HEK293 (cell line): Measurements from ENCODE around the gene MS4A18.

Source experiments
- CTCF ChIA-PET: fragments of 350-600 bp; formaldehyde crosslinking; extraction: SDS; loops from one replicate; lab custom pipeline; 2021; ENCODE audit warnings: antibody characterized with exemption; lab: Yijun Ruan, JAX
- POLR2A ChIA-PET: fragments of 300-600 bp; formaldehyde crosslinking; extraction: SDS; loops from one replicate; lab custom pipeline; 2020; ENCODE audit warnings: antibody characterized with exemption, inconsistent platforms; lab: Yijun Ruan, JAX
- H3K27ac ChIP-seq: fragments of 200-500 bp; sonication (Bioruptor generic); 2 replicates; pipeline ENCODE4 v1.5.1; 2014; ENCODE audit warnings: low read depth, low read length, control low read depth, inconsistent platforms; ENCODE audit errors: extremely low read depth
- H3K36me3 ChIP-seq, 2 experiments: fragments of 200-500 bp in 1 of 2; sonication (Bioruptor generic) in 1 of 2; 1 replicate in 1 of 2; 2 replicates in 1 of 2; pipeline ENCODE4 v1.5.1; 2014 to 2017; ENCODE audit warnings: inconsistent platforms in 2 of 2, low read length in 2 of 2; ENCODE audit not compliant: control insufficient read depth in 2 of 2, insufficient read depth in 1 of 2
- H3K4me1 ChIP-seq: fragments of 200-500 bp; sonication (Bioruptor generic); 2 replicates; pipeline ENCODE4 v1.5.1; 2014; ENCODE audit warnings: mild to moderate bottlenecking, low read length, inconsistent platforms; ENCODE audit not compliant: control insufficient read depth, insufficient read depth
- H3K4me3 ChIP-seq: 2 replicates; pipeline ENCODE4 v1.5.1; 2011; ENCODE audit warnings: low read depth, mild to moderate bottlenecking, control low read depth, low read length, moderate library complexity
- H3K9me3 ChIP-seq: fragments of 200-500 bp; sonication (Bioruptor generic); 2 replicates; pipeline ENCODE4 v1.5.1; 2014; ENCODE audit warnings: low read depth, low read length, inconsistent platforms; ENCODE audit not compliant: control insufficient read depth, insufficient read depth
- BCL11B ChIP-seq: fragments of 450-650 bp; formaldehyde crosslinking; IDR thresholded peaks from 2 replicates; pipeline ENCODE4 v1.5.1; 2016; ENCODE audit warnings: low read depth, missing biosample characterization, missing genetic modification characterization
- KLF16 ChIP-seq: fragments of 450-650 bp; formaldehyde crosslinking; IDR thresholded peaks from 2 replicates; pipeline ENCODE4 v1.5.1; 2017; ENCODE audit warnings: missing biosample characterization, missing genetic modification characterization
- SETDB1 ChIP-seq: IDR thresholded peaks from one replicate; pipeline ENCODE4 v1.6.1; 2017; ENCODE audit warnings: mild to moderate bottlenecking, low read length, moderate library complexity, mixed read lengths; ENCODE audit not compliant: insufficient read length
- SP7 ChIP-seq: fragments of 450-650 bp; formaldehyde crosslinking; IDR thresholded peaks from 2 replicates; pipeline ENCODE4 v1.5.1; 2016; ENCODE audit warnings: missing biosample characterization, missing genetic modification characterization
- ZBTB49 ChIP-seq: fragments of 450-650 bp; formaldehyde crosslinking; IDR thresholded peaks from 2 replicates; pipeline ENCODE4 v1.5.1; 2016; ENCODE audit warnings: missing biosample characterization, missing genetic modification characterization, low read depth
- ZFP37 ChIP-seq: fragments of 450-650 bp; formaldehyde crosslinking; IDR thresholded peaks from 2 replicates; pipeline ENCODE4 v1.5.1; 2016; ENCODE audit warnings: missing biosample characterization, missing genetic modification characterization
- ZNF223 ChIP-seq: fragments of 450-650 bp; formaldehyde crosslinking; IDR thresholded peaks from 2 replicates; pipeline ENCODE4 v1.5.1; 2016; ENCODE audit warnings: missing biosample characterization, missing genetic modification characterization
- ZNF23 ChIP-seq: fragments of 450-650 bp; formaldehyde crosslinking; IDR thresholded peaks from 2 replicates; pipeline ENCODE4 v1.5.1; 2016; ENCODE audit warnings: missing biosample characterization, missing genetic modification characterization, borderline replicate concordance
- ZNF292 ChIP-seq: fragments of 450-650 bp; formaldehyde crosslinking; IDR thresholded peaks from 2 replicates; pipeline ENCODE4 v1.5.1; 2016; ENCODE audit warnings: low read depth, missing biosample characterization, missing genetic modification characterization, borderline replicate concordance
- ZNF302 ChIP-seq: fragments of 450-650 bp; formaldehyde crosslinking; IDR thresholded peaks from 2 replicates; pipeline ENCODE4 v1.5.1; 2016; ENCODE audit warnings: missing biosample characterization, missing genetic modification characterization, low read depth
- ZNF521 ChIP-seq: fragments of 450-650 bp; formaldehyde crosslinking; IDR thresholded peaks from 2 replicates; pipeline ENCODE4 v1.5.1; 2017; ENCODE audit warnings: missing biosample characterization, mild to moderate bottlenecking, missing genetic modification characterization
- ZNF530 ChIP-seq: fragments of 450-650 bp; formaldehyde crosslinking; IDR thresholded peaks from 2 replicates; pipeline ENCODE4 v1.5.1; 2016; ENCODE audit warnings: low read depth, missing biosample characterization, missing genetic modification characterization
- ZNF544 ChIP-seq: fragments of 450-650 bp; formaldehyde crosslinking; IDR thresholded peaks from 2 replicates; pipeline ENCODE4 v1.5.0; 2017; ENCODE audit warnings: missing biosample characterization, missing genetic modification characterization
- ZNF785 ChIP-seq: fragments of 450-650 bp; formaldehyde crosslinking; IDR thresholded peaks from 2 replicates; pipeline ENCODE4 v1.5.1; 2016; ENCODE audit warnings: missing biosample characterization, missing genetic modification characterization
- ZSCAN23 ChIP-seq: fragments of 450-650 bp; formaldehyde crosslinking; IDR thresholded peaks from 2 replicates; pipeline ENCODE4 v1.5.1; 2016; ENCODE audit warnings: missing biosample characterization, missing genetic modification characterization
- ZSCAN30 ChIP-seq: fragments of 450-650 bp; IDR thresholded peaks from 2 replicates; pipeline ENCODE4 v1.5.1; 2018; ENCODE audit warnings: missing biosample characterization, mild to moderate bottlenecking, missing genetic modification characterization, moderate library complexity
- TF ChIP-seq, protein P1 (sequence below): fragments of 450-650 bp; formaldehyde crosslinking; IDR thresholded peaks from 2 replicates; pipeline ENCODE4 v1.5.1; 2017; ENCODE audit warnings: missing biosample characterization, missing genetic modification characterization
- TF ChIP-seq, protein P2 (sequence below): fragments of 450-650 bp; formaldehyde crosslinking; IDR thresholded peaks from 2 replicates; pipeline ENCODE4 v1.5.1; 2016; ENCODE audit warnings: missing biosample characterization, missing genetic modification characterization
- TF ChIP-seq, protein P3 (sequence below): fragments of 450-650 bp; formaldehyde crosslinking; IDR thresholded peaks from 2 replicates; pipeline ENCODE4 v1.5.1; 2016; ENCODE audit warnings: missing biosample characterization, missing genetic modification characterization, borderline replicate concordance

The MS4A18 gene

GRCh38 chr11:60718524-60719316 lies 5.8 kb upstream of the MS4A18 start:
- CTCF ChIA-PET = interaction anchor here (0.6 kb wide), 1 partner anchor 903 kb away, joined by 4 read pairs; no protein-coding TSS in a partner anchor
- Histone ChIP-seq H3K4me3 (no peak overlapping the region), H3K36me3 (no peaks in the 10 kb centered on the region), H3K4me1 (no peaks in the 10 kb centered on the region), H3K9me3 (no peaks in the 10 kb centered on the region), H3K27ac (no peak overlapping the region)
- TF ChIP-seq KLF16 (tag by site-specific recombination) = no peak
- peak; percentile 31 for TF ChIP-seq SETDB1
- POLR2A ChIA-PET = no interaction called here

GRCh38 chr11:60719391-60719790 lies 5.1 kb upstream of the MS4A18 start:
- H3K4me1 ChIP-seq = no peaks in the 10 kb centered on the region
- no peaks in the 10 kb centered on the region for H3K36me3 ChIP-seq
- no peak overlapping the region for H3K27ac ChIP-seq
- POLR2A ChIA-PET = no interaction called here
- CTCF ChIA-PET = interaction anchor here (0.7 kb wide), 1 partner anchor 648 kb away, joined by 3 read pairs; no protein-coding TSS in a partner anchor
- no peaks in the 10 kb centered on the region for H3K9me3 ChIP-seq
- TF ChIP-seq ZNF292 (tag by site-specific recombination) (no peak), ZNF544 (tag by site-specific recombination) (no peak), ZNF530 (tag by site-specific recombination) (no peak), ZBTB49 (tag by site-specific recombination) (no peak), ZNF785 (tag by site-specific recombination) (no peak), ZSCAN30 (no peak)
- TF ChIP-seq, protein P1, sequence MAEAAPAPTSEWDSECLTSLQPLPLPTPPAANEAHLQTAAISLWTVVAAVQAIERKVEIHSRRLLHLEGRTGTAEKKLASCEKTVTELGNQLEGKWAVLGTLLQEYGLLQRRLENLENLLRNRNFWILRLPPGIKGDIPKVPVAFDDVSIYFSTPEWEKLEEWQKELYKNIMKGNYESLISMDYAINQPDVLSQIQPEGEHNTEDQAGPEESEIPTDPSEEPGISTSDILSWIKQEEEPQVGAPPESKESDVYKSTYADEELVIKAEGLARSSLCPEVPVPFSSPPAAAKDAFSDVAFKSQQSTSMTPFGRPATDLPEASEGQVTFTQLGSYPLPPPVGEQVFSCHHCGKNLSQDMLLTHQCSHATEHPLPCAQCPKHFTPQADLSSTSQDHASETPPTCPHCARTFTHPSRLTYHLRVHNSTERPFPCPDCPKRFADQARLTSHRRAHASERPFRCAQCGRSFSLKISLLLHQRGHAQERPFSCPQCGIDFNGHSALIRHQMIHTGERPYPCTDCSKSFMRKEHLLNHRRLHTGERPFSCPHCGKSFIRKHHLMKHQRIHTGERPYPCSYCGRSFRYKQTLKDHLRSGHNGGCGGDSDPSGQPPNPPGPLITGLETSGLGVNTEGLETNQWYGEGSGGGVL (tag by site-specific recombination) = no peak
- TF ChIP-seq, all 188 proteins: peak for 0
- H3K4me3 ChIP-seq = no peak overlapping the region

DNA sequence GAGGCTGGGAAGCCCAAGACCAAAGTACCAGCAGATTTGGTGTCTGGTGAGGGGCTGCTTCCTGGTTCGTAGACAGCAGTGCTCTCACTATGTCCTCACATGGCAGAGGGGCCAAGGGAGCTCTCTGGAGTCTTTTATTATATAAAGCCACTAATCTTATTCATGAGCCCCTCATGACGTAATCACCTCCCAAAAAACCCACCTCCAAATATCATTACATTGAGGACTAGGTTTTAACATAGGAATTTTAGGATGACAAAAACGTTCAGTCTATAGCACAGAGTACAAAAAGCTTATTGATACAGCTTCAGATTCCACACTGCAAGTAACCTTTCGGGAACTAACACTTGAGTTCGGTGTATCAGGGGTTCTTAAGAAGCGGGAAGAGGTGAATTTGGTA lies 4.1 kb upstream of the MS4A18 start:
- ChIA-PET POLR2A (no interaction called here), CTCF (no interaction called here)
- no peak overlapping the region for H3K4me3 ChIP-seq
- no peaks in the 10 kb centered on the region for H3K4me1 ChIP-seq
- no peak overlapping the region for H3K27ac ChIP-seq
- no peaks in the 10 kb centered on the region for H3K36me3 ChIP-seq
- no peaks in the 10 kb centered on the region for H3K9me3 ChIP-seq
- TF ChIP-seq ZNF223 (tag by site-specific recombination) = no peak
- TF ChIP-seq ZNF23 (tag by site-specific recombination) = no peak
- TF ChIP-seq SP7 (tag by site-specific recombination) = no peak
- TF ChIP-seq BCL11B (tag by site-specific recombination) = no peak
- TF ChIP-seq ZFP37 (tag by site-specific recombination) = no peak
- TF ChIP-seq ZNF521 (tag by site-specific recombination) = no peak
- no peak for TF ChIP-seq ZNF302
- TF ChIP-seq ZSCAN23 (tag by site-specific recombination) = no peak
- TF ChIP-seq, protein P2, sequence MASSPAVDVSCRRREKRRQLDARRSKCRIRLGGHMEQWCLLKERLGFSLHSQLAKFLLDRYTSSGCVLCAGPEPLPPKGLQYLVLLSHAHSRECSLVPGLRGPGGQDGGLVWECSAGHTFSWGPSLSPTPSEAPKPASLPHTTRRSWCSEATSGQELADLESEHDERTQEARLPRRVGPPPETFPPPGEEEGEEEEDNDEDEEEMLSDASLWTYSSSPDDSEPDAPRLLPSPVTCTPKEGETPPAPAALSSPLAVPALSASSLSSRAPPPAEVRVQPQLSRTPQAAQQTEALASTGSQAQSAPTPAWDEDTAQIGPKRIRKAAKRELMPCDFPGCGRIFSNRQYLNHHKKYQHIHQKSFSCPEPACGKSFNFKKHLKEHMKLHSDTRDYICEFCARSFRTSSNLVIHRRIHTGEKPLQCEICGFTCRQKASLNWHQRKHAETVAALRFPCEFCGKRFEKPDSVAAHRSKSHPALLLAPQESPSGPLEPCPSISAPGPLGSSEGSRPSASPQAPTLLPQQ (tag by site-specific recombination) = no peak
- TF ChIP-seq, protein P3, sequence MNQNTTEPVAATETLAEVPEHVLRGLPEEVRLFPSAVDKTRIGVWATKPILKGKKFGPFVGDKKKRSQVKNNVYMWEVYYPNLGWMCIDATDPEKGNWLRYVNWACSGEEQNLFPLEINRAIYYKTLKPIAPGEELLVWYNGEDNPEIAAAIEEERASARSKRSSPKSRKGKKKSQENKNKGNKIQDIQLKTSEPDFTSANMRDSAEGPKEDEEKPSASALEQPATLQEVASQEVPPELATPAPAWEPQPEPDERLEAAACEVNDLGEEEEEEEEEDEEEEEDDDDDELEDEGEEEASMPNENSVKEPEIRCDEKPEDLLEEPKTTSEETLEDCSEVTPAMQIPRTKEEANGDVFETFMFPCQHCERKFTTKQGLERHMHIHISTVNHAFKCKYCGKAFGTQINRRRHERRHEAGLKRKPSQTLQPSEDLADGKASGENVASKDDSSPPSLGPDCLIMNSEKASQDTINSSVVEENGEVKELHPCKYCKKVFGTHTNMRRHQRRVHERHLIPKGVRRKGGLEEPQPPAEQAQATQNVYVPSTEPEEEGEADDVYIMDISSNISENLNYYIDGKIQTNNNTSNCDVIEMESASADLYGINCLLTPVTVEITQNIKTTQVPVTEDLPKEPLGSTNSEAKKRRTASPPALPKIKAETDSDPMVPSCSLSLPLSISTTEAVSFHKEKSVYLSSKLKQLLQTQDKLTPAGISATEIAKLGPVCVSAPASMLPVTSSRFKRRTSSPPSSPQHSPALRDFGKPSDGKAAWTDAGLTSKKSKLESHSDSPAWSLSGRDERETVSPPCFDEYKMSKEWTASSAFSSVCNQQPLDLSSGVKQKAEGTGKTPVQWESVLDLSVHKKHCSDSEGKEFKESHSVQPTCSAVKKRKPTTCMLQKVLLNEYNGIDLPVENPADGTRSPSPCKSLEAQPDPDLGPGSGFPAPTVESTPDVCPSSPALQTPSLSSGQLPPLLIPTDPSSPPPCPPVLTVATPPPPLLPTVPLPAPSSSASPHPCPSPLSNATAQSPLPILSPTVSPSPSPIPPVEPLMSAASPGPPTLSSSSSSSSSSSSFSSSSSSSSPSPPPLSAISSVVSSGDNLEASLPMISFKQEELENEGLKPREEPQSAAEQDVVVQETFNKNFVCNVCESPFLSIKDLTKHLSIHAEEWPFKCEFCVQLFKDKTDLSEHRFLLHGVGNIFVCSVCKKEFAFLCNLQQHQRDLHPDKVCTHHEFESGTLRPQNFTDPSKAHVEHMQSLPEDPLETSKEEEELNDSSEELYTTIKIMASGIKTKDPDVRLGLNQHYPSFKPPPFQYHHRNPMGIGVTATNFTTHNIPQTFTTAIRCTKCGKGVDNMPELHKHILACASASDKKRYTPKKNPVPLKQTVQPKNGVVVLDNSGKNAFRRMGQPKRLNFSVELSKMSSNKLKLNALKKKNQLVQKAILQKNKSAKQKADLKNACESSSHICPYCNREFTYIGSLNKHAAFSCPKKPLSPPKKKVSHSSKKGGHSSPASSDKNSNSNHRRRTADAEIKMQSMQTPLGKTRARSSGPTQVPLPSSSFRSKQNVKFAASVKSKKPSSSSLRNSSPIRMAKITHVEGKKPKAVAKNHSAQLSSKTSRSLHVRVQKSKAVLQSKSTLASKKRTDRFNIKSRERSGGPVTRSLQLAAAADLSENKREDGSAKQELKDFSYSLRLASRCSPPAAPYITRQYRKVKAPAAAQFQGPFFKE (tag by site-specific recombination) = no peak
